Measurements from ENCODE around the gene SDR42E2. TPM values are rescaled to one million over a fixed set of nuclear protein-coding genes. Genes with fewer than 3 reads are reported as not detected.

Gene SDR42E2
- not detected in 5 replicates for total RNA-seq (2022; extraction: Qiagen RNA extraction; ENCODE audit: low read depth)

GRCh38 chr16:22161999-22162655 is at the start of gene SDR42E2:
TSS of gene SDR42E2 (plus strand) at chr16:22162506. CDS start at chr16:22165583, 3,077 bp downstream.

GRCh38 chr16:22206013-22206841 is 43.9 kb downstream of the SDR42E2 start, which contains the start of gene EEF2K:
TSS of gene EEF2K (plus strand) at chr16:22206278. CDS start at chr16:22225730, 19,452 bp downstream.

Other genes with a start within 250 kb of the SDR42E2 start
- gene UQCRC2, start 209.1 kb upstream of the SDR42E2 start, total RNA-seq (2022; extraction: Qiagen RNA extraction; ENCODE audit: low read depth): 157 to 232 TPM (median 174 TPM) in 5 replicates
- gene PDZD9, start 161.4 kb upstream of the SDR42E2 start, total RNA-seq (2022; extraction: Qiagen RNA extraction; ENCODE audit: low read depth): not detected in 5 replicates
- gene MOSMO, start 154.4 kb upstream of the SDR42E2 start, total RNA-seq (2022; extraction: Qiagen RNA extraction; ENCODE audit: low read depth): 5.2 to 10.7 TPM (median 9.3 TPM) in 5 replicates
- gene VWA3A, start 70.0 kb upstream of the SDR42E2 start, total RNA-seq (2022; extraction: Qiagen RNA extraction; ENCODE audit: low read depth): 0.02 to 0.21 TPM in 2 of 5 replicates, not detected in the others
- 9.7 to 15.5 TPM (median 13.3 TPM) in 5 replicates for gene EEF2K, start 43.8 kb downstream of the SDR42E2 start, total RNA-seq (2022; extraction: Qiagen RNA extraction; ENCODE audit: low read depth)
- gene POLR3E, start 134.9 kb downstream of the SDR42E2 start, total RNA-seq (2022; extraction: Qiagen RNA extraction; ENCODE audit: low read depth): 29.9 to 40.1 TPM (median 34.9 TPM) in 5 replicates
- 39.8 to 47.7 TPM (median 44.6 TPM) in 5 replicates for gene CDR2, start 212.1 kb downstream of the SDR42E2 start, total RNA-seq (2022; extraction: Qiagen RNA extraction; ENCODE audit: low read depth)

Measured in A549 treated with RU486 at 1 μM for 4 hours (cell line).